ENCODE measurements around the gene PARD3.

DNA sequence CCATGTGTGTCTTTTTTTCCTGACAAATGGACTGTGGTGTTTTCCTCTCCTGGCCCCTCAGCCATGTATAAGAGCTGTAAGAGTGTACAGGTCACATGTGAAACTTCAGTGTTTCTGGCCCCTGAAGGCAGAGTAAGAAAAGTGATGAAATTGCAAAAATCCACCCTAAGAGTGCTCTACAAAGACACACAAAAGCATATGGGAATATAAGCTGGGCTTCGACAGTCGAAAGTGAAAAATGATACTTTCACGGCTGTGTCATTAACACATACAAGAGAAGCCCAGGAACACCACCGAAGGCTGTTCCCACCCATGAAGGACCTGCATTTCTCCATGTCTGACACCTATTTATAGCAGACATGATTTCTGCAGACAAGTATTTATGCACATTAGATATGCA lies 192.2 kb downstream of the PARD3 start:
- TF ChIP-seq, protein P1, sequence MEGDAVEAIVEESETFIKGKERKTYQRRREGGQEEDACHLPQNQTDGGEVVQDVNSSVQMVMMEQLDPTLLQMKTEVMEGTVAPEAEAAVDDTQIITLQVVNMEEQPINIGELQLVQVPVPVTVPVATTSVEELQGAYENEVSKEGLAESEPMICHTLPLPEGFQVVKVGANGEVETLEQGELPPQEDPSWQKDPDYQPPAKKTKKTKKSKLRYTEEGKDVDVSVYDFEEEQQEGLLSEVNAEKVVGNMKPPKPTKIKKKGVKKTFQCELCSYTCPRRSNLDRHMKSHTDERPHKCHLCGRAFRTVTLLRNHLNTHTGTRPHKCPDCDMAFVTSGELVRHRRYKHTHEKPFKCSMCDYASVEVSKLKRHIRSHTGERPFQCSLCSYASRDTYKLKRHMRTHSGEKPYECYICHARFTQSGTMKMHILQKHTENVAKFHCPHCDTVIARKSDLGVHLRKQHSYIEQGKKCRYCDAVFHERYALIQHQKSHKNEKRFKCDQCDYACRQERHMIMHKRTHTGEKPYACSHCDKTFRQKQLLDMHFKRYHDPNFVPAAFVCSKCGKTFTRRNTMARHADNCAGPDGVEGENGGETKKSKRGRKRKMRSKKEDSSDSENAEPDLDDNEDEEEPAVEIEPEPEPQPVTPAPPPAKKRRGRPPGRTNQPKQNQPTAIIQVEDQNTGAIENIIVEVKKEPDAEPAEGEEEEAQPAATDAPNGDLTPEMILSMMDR (conservative IDR thresholded peaks at IDR 0.05), result no peak
- no peak for TF ChIP-seq EZH2 (IDR thresholded peaks at IDR 0.05; ENCODE audit: low read depth)
